Right renal pelvis (tissue), 4 donors: ENCODE data around the gene CPEB3. TPM values are rescaled to one million over a fixed set of nuclear protein-coding genes. Genes with fewer than 3 reads are reported as not detected.
"Not testable (repeated sequence)": the region's sequence is repeated elsewhere in the genome, so short reads cannot be mapped to it uniquely, and the experiment has no call there.

Source experiments
- DNase-seq, 4 donors: peaks; one replicate each; pipeline ENCODE4 v3.0.0-alpha.2; 2013; ENCODE audit warnings: low read depth in 4 of 4, low spot score in 3 of 4, missing footprints in 1 of 4
- polyA plus RNA-seq, 4 donors: library from polyadenylated mRNA; unstranded; fragments of 120-200 nt; gene quantifications; one replicate each; pipeline ENCODE4 v1.2.1, GENCODE V29; 2013; ENCODE audit not compliant: insufficient read length in 4 of 4

Gene CPEB3
- polyA plus RNA-seq, 4 donors = 3.5 to 5.0 (median 3.8) TPM

- DNase-seq = no peak
Observed at GRCh38 chr10:92052741-92053140, 238.1 kb downstream of the CPEB3 start.

GRCh38 chr10:92052088-92052487, 238.8 kb downstream of the CPEB3 start:
- no peak for DNase-seq

GRCh38 chr10:92047215-92047614, 243.7 kb downstream of the CPEB3 start:
- DNase-seq = no peak

GRCh38 chr10:92045641-92046106, 245.2 kb downstream of the CPEB3 start:
- no peak for DNase-seq

GRCh38 chr10:92042541-92042940, 248.3 kb downstream of the CPEB3 start:
- DNase-seq = no peak

GRCh38 chr10:92038949-92039348, 251.9 kb downstream of the CPEB3 start:
- DNase-seq = no peak

- not testable (repeated sequence) for DNase-seq
Observed at GRCh38 chr10:92033070-92033469, 257.8 kb downstream of the CPEB3 start.

GRCh38 chr10:92031580-92031979, 259.3 kb downstream of the CPEB3 start:
- no peak for DNase-seq

- DNase-seq = no peak
Observed at GRCh38 chr10:92027141-92027540, 263.7 kb downstream of the CPEB3 start.

- not testable (repeated sequence) for DNase-seq
Observed at GRCh38 chr10:92025340-92025739, 265.5 kb downstream of the CPEB3 start.

GRCh38 chr10:92024700-92025099, 266.2 kb downstream of the CPEB3 start:
- no peak for DNase-seq

- no peak for DNase-seq
Observed at GRCh38 chr10:92014620-92015019, 276.3 kb downstream of the CPEB3 start.

GRCh38 chr10:92011560-92012214, 279.2 kb downstream of the CPEB3 start:
- no peak for DNase-seq

GRCh38 chr10:92010047-92010735, 280.7 kb downstream of the CPEB3 start:
- no peak for DNase-seq

GRCh38 chr10:92009445-92009844, 281.4 kb downstream of the CPEB3 start:
- no peak for DNase-seq

GRCh38 chr10:92005978-92006377, 284.9 kb downstream of the CPEB3 start:
- DNase-seq = no peak

GRCh38 chr10:92003258-92003657, 287.6 kb downstream of the CPEB3 start:
- no peak for DNase-seq

- DNase-seq = no peak
Observed at GRCh38 chr10:92001995-92002394, 288.9 kb downstream of the CPEB3 start.

GRCh38 chr10:92001581-92001980, 289.3 kb downstream of the CPEB3 start:
- no peak for DNase-seq
